Measurements from ENCODE around the gene RAB3GAP1. TPM values are rescaled to one million over a fixed set of nuclear protein-coding genes. Genes with fewer than 3 reads are reported as not detected.

Gene RAB3GAP1
- total RNA-seq, 1 donor = 72.3 TPM

GRCh38 chr2:135154962-135155361 is 102.9 kb downstream of the RAB3GAP1 start:
- H3K4me3 ChIP-seq (ENCODE audit: low read length) = no peak overlapping the region
- H3K27me3 ChIP-seq (ENCODE audit: insufficient read depth, low read length) = no peaks in the 10 kb centered on the region
- H3K4me1 ChIP-seq (ENCODE audit: insufficient read depth, low read length) = no peaks in the 10 kb centered on the region
- H3K9me3 ChIP-seq (ENCODE audit: low read depth, low read length) = no peaks in the 10 kb centered on the region

GRCh38 chr2:135157856-135158255 is 105.8 kb downstream of the RAB3GAP1 start:
- H3K4me3 ChIP-seq (ENCODE audit: low read length) = no peak overlapping the region

GRCh38 chr2:135159191-135159590 is 107.1 kb downstream of the RAB3GAP1 start:
- Histone ChIP-seq H3K9me3 (ENCODE audit: low read depth, low read length) (no peaks in the 10 kb centered on the region), H3K27me3 (ENCODE audit: insufficient read depth, low read length) (no peaks in the 10 kb centered on the region), H3K4me1 (ENCODE audit: insufficient read depth, low read length) (no peaks in the 10 kb centered on the region), H3K4me3 (ENCODE audit: low read length) (no peak overlapping the region)

More at GRCh38 chr2:135157856-135158255, 105.8 kb downstream of the RAB3GAP1 start:
- Histone ChIP-seq H3K4me1 (ENCODE audit: insufficient read depth, low read length) (no peaks in the 10 kb centered on the region), H3K9me3 (ENCODE audit: low read depth, low read length) (no peaks in the 10 kb centered on the region), H3K27me3 (ENCODE audit: insufficient read depth, low read length) (no peaks in the 10 kb centered on the region)

GRCh38 chr2:135162377-135162776 is 110.3 kb downstream of the RAB3GAP1 start:
- no peaks in the 10 kb centered on the region for H3K4me1 ChIP-seq (ENCODE audit: insufficient read depth, low read length)
- no peaks in the 10 kb centered on the region for H3K9me3 ChIP-seq (ENCODE audit: low read depth, low read length)
- H3K4me3 ChIP-seq (ENCODE audit: low read length) = no peak overlapping the region
- no peaks in the 10 kb centered on the region for H3K27me3 ChIP-seq (ENCODE audit: insufficient read depth, low read length)

GRCh38 chr2:135162786-135163185 is 110.7 kb downstream of the RAB3GAP1 start:
- no peaks in the 10 kb centered on the region for H3K27me3 ChIP-seq (ENCODE audit: insufficient read depth, low read length)
- H3K4me3 ChIP-seq (ENCODE audit: low read length) = no peak overlapping the region
- H3K4me1 ChIP-seq (ENCODE audit: insufficient read depth, low read length) = no peaks in the 10 kb centered on the region

GRCh38 chr2:135163306-135163705 is 111.2 kb downstream of the RAB3GAP1 start:
- Histone ChIP-seq H3K4me3 (ENCODE audit: low read length) (no peak overlapping the region), H3K4me1 (ENCODE audit: insufficient read depth, low read length) (no peaks in the 10 kb centered on the region), H3K27me3 (ENCODE audit: insufficient read depth, low read length) (no peaks in the 10 kb centered on the region), H3K9me3 (ENCODE audit: low read depth, low read length) (no peaks in the 10 kb centered on the region)

More at GRCh38 chr2:135162786-135163185, 110.7 kb downstream of the RAB3GAP1 start:
- H3K9me3 ChIP-seq (ENCODE audit: low read depth, low read length) = no peaks in the 10 kb centered on the region

GRCh38 chr2:135163901-135164300 is 111.8 kb downstream of the RAB3GAP1 start:
- Histone ChIP-seq H3K27me3 (ENCODE audit: insufficient read depth, low read length) (no peaks in the 10 kb centered on the region), H3K9me3 (ENCODE audit: low read depth, low read length) (no peaks in the 10 kb centered on the region), H3K4me3 (ENCODE audit: low read length) (no peak overlapping the region), H3K4me1 (ENCODE audit: insufficient read depth, low read length) (no peaks in the 10 kb centered on the region)

GRCh38 chr2:135164431-135164830 is 112.3 kb downstream of the RAB3GAP1 start:
- Histone ChIP-seq H3K9me3 (ENCODE audit: low read depth, low read length) (no peaks in the 10 kb centered on the region), H3K4me1 (ENCODE audit: insufficient read depth, low read length) (no peaks in the 10 kb centered on the region), H3K27me3 (ENCODE audit: insufficient read depth, low read length) (no peaks in the 10 kb centered on the region), H3K4me3 (ENCODE audit: low read length) (no peak overlapping the region)

- Histone ChIP-seq H3K4me3 (ENCODE audit: low read length) (no peak overlapping the region), H3K4me1 (ENCODE audit: insufficient read depth, low read length) (no peaks in the 10 kb centered on the region), H3K27me3 (ENCODE audit: insufficient read depth, low read length) (no peaks in the 10 kb centered on the region), H3K9me3 (ENCODE audit: low read depth, low read length) (no peaks in the 10 kb centered on the region)
Observed at GRCh38 chr2:135167273-135167672, 115.2 kb downstream of the RAB3GAP1 start.

GRCh38 chr2:135168204-135168856 is 116.2 kb downstream of the RAB3GAP1 start:
- Histone ChIP-seq H3K9me3 (ENCODE audit: low read depth, low read length) (no peaks in the 10 kb centered on the region), H3K4me3 (ENCODE audit: low read length) (no peak overlapping the region), H3K27me3 (ENCODE audit: insufficient read depth, low read length) (no peaks in the 10 kb centered on the region), H3K4me1 (ENCODE audit: insufficient read depth, low read length) (no peaks in the 10 kb centered on the region)

GRCh38 chr2:135169900-135170753 is 118.0 kb downstream of the RAB3GAP1 start:
- Histone ChIP-seq H3K9me3 (ENCODE audit: low read depth, low read length) (no peaks in the 10 kb centered on the region), H3K27me3 (ENCODE audit: insufficient read depth, low read length) (no peaks in the 10 kb centered on the region), H3K4me3 (ENCODE audit: low read length) (no peak overlapping the region), H3K4me1 (ENCODE audit: insufficient read depth, low read length) (no peaks in the 10 kb centered on the region)

GRCh38 chr2:135174049-135174809 is 122.1 kb downstream of the RAB3GAP1 start:
- H3K27me3 ChIP-seq (ENCODE audit: insufficient read depth, low read length) = no peaks in the 10 kb centered on the region
- H3K4me1 ChIP-seq (ENCODE audit: insufficient read depth, low read length) = no peaks in the 10 kb centered on the region
- H3K4me3 ChIP-seq (ENCODE audit: low read length) = no peak overlapping the region
- no peaks in the 10 kb centered on the region for H3K9me3 ChIP-seq (ENCODE audit: low read depth, low read length)

GRCh38 chr2:135174810-135175093 is 122.7 kb downstream of the RAB3GAP1 start:
- H3K9me3 ChIP-seq (ENCODE audit: low read depth, low read length) = no peaks in the 10 kb centered on the region
- no peaks in the 10 kb centered on the region for H3K4me1 ChIP-seq (ENCODE audit: insufficient read depth, low read length)
- H3K27me3 ChIP-seq (ENCODE audit: insufficient read depth, low read length) = no peaks in the 10 kb centered on the region
- no peak overlapping the region for H3K4me3 ChIP-seq (ENCODE audit: low read length)

GRCh38 chr2:135175177-135175576 is 123.1 kb downstream of the RAB3GAP1 start:
- no peaks in the 10 kb centered on the region for H3K9me3 ChIP-seq (ENCODE audit: low read depth, low read length)
- H3K4me1 ChIP-seq (ENCODE audit: insufficient read depth, low read length) = no peaks in the 10 kb centered on the region
- H3K27me3 ChIP-seq (ENCODE audit: insufficient read depth, low read length) = no peaks in the 10 kb centered on the region
- H3K4me3 ChIP-seq (ENCODE audit: low read length) = no peak overlapping the region

- Histone ChIP-seq H3K27me3 (ENCODE audit: insufficient read depth, low read length) (no peaks in the 10 kb centered on the region), H3K9me3 (ENCODE audit: low read depth, low read length) (no peaks in the 10 kb centered on the region), H3K4me3 (ENCODE audit: low read length) (no peak overlapping the region), H3K4me1 (ENCODE audit: insufficient read depth, low read length) (no peaks in the 10 kb centered on the region)
Observed at GRCh38 chr2:135179689-135180088, 127.6 kb downstream of the RAB3GAP1 start.
